ENCODE data around the gene BICD1. TPM values are rescaled to one million over a fixed set of nuclear protein-coding genes. Genes with fewer than 3 reads are reported as not detected.
A peak's percentile ranks its signal among the peaks of the same experiment; 100 is the strongest.

Gene BICD1
- total RNA-seq, 3 donors from 2014 or later = 17.9 to 19.5 (median 18.9) TPM

- DNase-seq = no peak
- Mint-ChIP-seq H3K9me3 (no peaks in the 10 kb centered on the region), H3K4me3 (peak overlapping the region; percentile 36), H3K36me3 (ENCODE audit: insufficient read depth) (no peaks in the 10 kb centered on the region), H3K4me1 (ENCODE audit: low read depth) (no peaks in the 10 kb centered on the region), H3K27me3 (ENCODE audit: low read depth) (peaks cover 17% of the 10 kb centered on the region)
- peak; percentile 72 to 76 for ATAC-seq
These were observed 284.0 kb downstream of the BICD1 start for GRCh38 chr12:32390572-32391219.

GRCh38 chr12:32395026-32395425 is 288.4 kb downstream of the BICD1 start:
- ATAC-seq (no peak), DNase-seq (no peak)
- H3K4me1 Mint-ChIP-seq (ENCODE audit: low read depth) = peaks cover 7% of the 10 kb centered on the region
- no peak overlapping the region for H3K4me3 Mint-ChIP-seq
- no peaks in the 10 kb centered on the region for H3K9me3 Mint-ChIP-seq
- no peaks in the 10 kb centered on the region for H3K36me3 Mint-ChIP-seq (ENCODE audit: insufficient read depth)
- H3K27me3 Mint-ChIP-seq (ENCODE audit: low read depth) = peaks cover 34% of the 10 kb centered on the region

GRCh38 chr12:32397696-32398095 is 291.0 kb downstream of the BICD1 start:
- peaks cover 11% of the 10 kb centered on the region for H3K4me1 Mint-ChIP-seq (ENCODE audit: low read depth)
- ATAC-seq (no peak), DNase-seq (no peak)
- H3K36me3 Mint-ChIP-seq (ENCODE audit: insufficient read depth) = no peaks in the 10 kb centered on the region
- peaks cover 44% of the 10 kb centered on the region for H3K27me3 Mint-ChIP-seq (ENCODE audit: low read depth)
- H3K9me3 Mint-ChIP-seq = no peaks in the 10 kb centered on the region
- no peak overlapping the region for H3K4me3 Mint-ChIP-seq

- no peak for ATAC-seq
- DNase-seq = no peak
- Mint-ChIP-seq H3K27me3 (ENCODE audit: low read depth) (peaks cover 44% of the 10 kb centered on the region), H3K9me3 (no peaks in the 10 kb centered on the region), H3K4me3 (no peak overlapping the region), H3K36me3 (ENCODE audit: insufficient read depth) (no peaks in the 10 kb centered on the region), H3K4me1 (ENCODE audit: low read depth) (peaks cover 11% of the 10 kb centered on the region)
These were observed 291.5 kb downstream of the BICD1 start for GRCh38 chr12:32398181-32398580.

DNA sequence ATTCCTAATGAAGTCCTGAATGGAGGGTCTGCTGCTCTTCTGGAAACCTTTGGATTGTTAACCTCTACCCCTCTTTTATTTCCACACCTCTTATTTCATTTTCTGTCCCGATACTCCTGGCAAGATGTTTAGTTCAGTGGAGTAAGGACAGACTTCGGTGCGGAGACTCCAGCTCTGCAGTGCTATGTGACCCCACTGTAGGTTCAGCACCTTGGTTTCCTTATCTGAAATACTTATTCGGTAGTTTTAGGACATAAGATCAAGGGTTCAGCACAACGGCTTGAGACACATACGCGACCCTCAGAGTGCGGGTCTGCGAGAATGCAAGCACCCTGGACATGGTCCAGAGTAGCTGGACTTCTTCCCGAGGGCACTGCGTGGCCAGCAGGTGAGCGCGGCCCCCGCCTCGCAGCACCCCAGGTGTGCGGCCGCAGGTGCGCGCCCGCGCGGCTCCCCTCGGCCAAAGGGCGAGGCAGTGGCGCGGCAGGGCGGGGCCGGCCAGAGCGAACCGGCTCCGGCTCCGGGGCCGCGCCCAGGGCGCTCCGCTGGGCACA is 292.2 kb downstream of the BICD1 start:
- ATAC-seq = no peak
- H3K9me3 Mint-ChIP-seq = no peaks in the 10 kb centered on the region

DNA sequence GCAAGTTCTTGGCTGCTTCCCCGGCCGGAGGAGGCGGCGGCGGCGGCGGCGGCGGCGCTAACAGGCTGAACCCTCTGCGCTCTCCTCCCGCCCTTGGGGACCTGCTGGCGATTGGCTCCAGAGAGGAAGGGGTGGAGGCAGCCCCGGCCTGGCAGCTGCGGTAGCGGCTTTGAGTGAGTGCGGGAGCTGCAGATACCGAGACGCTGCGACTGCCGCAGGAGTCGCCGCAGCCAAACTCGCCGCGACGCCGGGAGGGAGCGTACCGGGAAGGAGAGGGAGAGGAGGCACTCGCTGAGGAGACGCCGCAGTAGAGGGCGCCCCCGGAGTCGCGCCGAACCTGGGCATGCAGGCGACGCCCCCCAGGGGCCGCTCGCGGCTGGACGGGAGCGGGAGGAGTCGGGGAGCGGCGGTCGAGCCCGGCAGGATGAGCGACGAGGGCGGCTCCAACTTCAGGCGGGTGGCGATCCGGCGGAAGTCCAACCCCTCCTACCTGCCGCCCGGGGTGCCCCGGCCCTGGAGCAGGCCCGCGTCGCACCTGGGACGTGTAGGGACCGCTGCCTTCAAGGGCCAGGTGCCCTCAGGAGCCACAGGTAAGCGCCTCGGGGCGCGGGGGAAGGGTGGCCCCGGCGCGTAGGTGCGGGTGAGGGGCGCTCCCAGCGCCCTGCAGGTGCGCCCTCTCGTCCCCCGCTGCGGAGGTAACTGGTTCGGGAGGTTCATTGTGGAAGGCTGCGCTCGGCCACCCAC is 292.9 kb downstream of the BICD1 start, which contains the start of gene FGD4:
Gene FGD4 (plus strand): TSS at position 189 of the 744 bp plus-strand sequence.
- peak; percentile 92 to 94 for ATAC-seq
- peaks cover 11% of the 10 kb centered on the region for H3K4me1 Mint-ChIP-seq (ENCODE audit: low read depth)
- DNase-seq = peak; percentile 7
- peaks cover 51% of the 10 kb centered on the region for H3K27me3 Mint-ChIP-seq (ENCODE audit: low read depth)
- peak within 1 kb of the TSS; percentile 88 for H3K4me3 Mint-ChIP-seq
- no peaks in the 10 kb centered on the region for H3K9me3 Mint-ChIP-seq
- no peaks in the 10 kb centered on the region for H3K36me3 Mint-ChIP-seq (ENCODE audit: insufficient read depth)

More for the DNA sequence above, 292.2 kb downstream of the BICD1 start:
- DNase-seq = no peak
- H3K4me3 Mint-ChIP-seq = peak overlapping the region; percentile 67
- no peaks in the 10 kb centered on the region for H3K36me3 Mint-ChIP-seq (ENCODE audit: insufficient read depth)
- peaks cover 48% of the 10 kb centered on the region for H3K27me3 Mint-ChIP-seq (ENCODE audit: low read depth)
- H3K4me1 Mint-ChIP-seq (ENCODE audit: low read depth) = peaks cover 11% of the 10 kb centered on the region

GRCh38 chr12:32400114-32400672 is 293.5 kb downstream of the BICD1 start:
- no peak for DNase-seq
- peaks cover 11% of the 10 kb centered on the region for H3K4me1 Mint-ChIP-seq (ENCODE audit: low read depth)

GRCh38 chr12:32400866-32401265 is 294.2 kb downstream of the BICD1 start:
- no peak overlapping the region for H3K4me3 Mint-ChIP-seq

More at GRCh38 chr12:32400114-32400672, 293.5 kb downstream of the BICD1 start:
- Mint-ChIP-seq H3K36me3 (ENCODE audit: insufficient read depth) (no peaks in the 10 kb centered on the region), H3K27me3 (ENCODE audit: low read depth) (peaks cover 51% of the 10 kb centered on the region), H3K9me3 (no peaks in the 10 kb centered on the region), H3K4me3 (peak overlapping the region; percentile 66)
- no peak for ATAC-seq

GRCh38 chr12:32402170-32402569 is 295.5 kb downstream of the BICD1 start:
- Mint-ChIP-seq H3K27me3 (ENCODE audit: low read depth) (peaks cover 48% of the 10 kb centered on the region), H3K4me3 (no peak overlapping the region), H3K4me1 (ENCODE audit: low read depth) (peaks cover 11% of the 10 kb centered on the region), H3K36me3 (ENCODE audit: insufficient read depth) (no peaks in the 10 kb centered on the region), H3K9me3 (no peaks in the 10 kb centered on the region)
- no peak for ATAC-seq
- DNase-seq = no peak

More at GRCh38 chr12:32400866-32401265, 294.2 kb downstream of the BICD1 start:
- Mint-ChIP-seq H3K4me1 (ENCODE audit: low read depth) (peaks cover 11% of the 10 kb centered on the region), H3K36me3 (ENCODE audit: insufficient read depth) (no peaks in the 10 kb centered on the region), H3K27me3 (ENCODE audit: low read depth) (peaks cover 52% of the 10 kb centered on the region), H3K9me3 (no peaks in the 10 kb centered on the region)
- DNase-seq (no peak), ATAC-seq (no peak)

- Mint-ChIP-seq H3K9me3 (no peaks in the 10 kb centered on the region), H3K4me1 (ENCODE audit: low read depth) (peaks cover 11% of the 10 kb centered on the region), H3K4me3 (no peak overlapping the region), H3K27me3 (ENCODE audit: low read depth) (peaks cover 49% of the 10 kb centered on the region), H3K36me3 (ENCODE audit: insufficient read depth) (no peaks in the 10 kb centered on the region)
- ATAC-seq (no peak), DNase-seq (no peak)
These were observed 296.3 kb downstream of the BICD1 start for GRCh38 chr12:32402946-32403345.

- peaks cover 34% of the 10 kb centered on the region for H3K27me3 Mint-ChIP-seq (ENCODE audit: low read depth)
- H3K4me1 Mint-ChIP-seq (ENCODE audit: low read depth) = no peaks in the 10 kb centered on the region
- H3K36me3 Mint-ChIP-seq (ENCODE audit: insufficient read depth) = no peaks in the 10 kb centered on the region
- no peak overlapping the region for H3K4me3 Mint-ChIP-seq
- H3K9me3 Mint-ChIP-seq = no peaks in the 10 kb centered on the region
- no peak for ATAC-seq
- no peak for DNase-seq
These were observed 301.1 kb downstream of the BICD1 start for GRCh38 chr12:32407795-32408194.

DNA sequence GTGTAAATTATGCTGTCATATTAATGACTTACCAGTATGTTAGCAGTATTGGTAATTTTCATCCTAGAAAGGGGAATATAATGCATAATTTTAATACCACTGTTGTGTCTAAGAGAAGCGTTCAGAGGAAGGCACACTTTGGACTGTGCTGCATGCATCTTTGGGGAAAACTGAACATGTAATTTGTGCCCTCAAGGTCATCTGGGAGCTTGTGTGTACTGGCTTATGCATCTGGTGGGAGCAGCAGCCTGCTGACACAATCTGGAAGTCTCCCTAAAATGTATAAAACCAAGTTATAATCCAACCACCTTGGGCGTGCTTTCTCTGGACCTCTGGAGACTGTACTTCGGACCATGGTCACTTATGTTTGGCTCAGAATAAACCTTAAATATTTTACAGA is 306.8 kb downstream of the BICD1 start:
- no peaks in the 10 kb centered on the region for H3K36me3 Mint-ChIP-seq (ENCODE audit: insufficient read depth)
- H3K4me3 Mint-ChIP-seq = no peak overlapping the region
- no peaks in the 10 kb centered on the region for H3K9me3 Mint-ChIP-seq
- DNase-seq (no peak), ATAC-seq (no peak)
- H3K4me1 Mint-ChIP-seq (ENCODE audit: low read depth) = no peaks in the 10 kb centered on the region
- peaks cover 17% of the 10 kb centered on the region for H3K27me3 Mint-ChIP-seq (ENCODE audit: low read depth)

DNA sequence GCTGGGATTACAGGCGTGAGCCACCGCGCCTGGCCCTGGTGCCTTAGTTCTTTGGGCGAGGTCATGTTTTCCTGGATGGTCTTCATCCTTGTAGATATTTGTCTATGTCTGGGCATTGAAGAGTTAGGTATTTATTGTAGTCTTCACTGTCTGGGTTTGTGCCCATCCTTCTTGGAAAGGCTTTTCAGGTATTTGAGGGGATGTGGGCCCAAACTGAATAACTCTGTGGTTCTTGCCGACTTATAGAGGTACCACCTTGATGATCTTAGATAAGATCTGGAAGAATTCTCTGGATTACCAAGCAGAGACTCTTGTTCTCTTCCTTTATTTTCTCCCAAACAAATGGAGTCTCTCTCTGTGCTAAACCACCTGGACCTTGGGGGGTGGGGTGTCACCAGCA is 311.6 kb downstream of the BICD1 start:
- H3K27me3 Mint-ChIP-seq (ENCODE audit: low read depth) = peaks cover 8% of the 10 kb centered on the region
- ATAC-seq (no peak), DNase-seq (no peak)
- H3K4me3 Mint-ChIP-seq = no peak overlapping the region
- no peaks in the 10 kb centered on the region for H3K36me3 Mint-ChIP-seq (ENCODE audit: insufficient read depth)
- H3K9me3 Mint-ChIP-seq = no peaks in the 10 kb centered on the region
- no peaks in the 10 kb centered on the region for H3K4me1 Mint-ChIP-seq (ENCODE audit: low read depth)

- Mint-ChIP-seq H3K4me1 (ENCODE audit: low read depth) (no peaks in the 10 kb centered on the region), H3K27me3 (ENCODE audit: low read depth) (peaks cover 8% of the 10 kb centered on the region), H3K36me3 (ENCODE audit: insufficient read depth) (no peaks in the 10 kb centered on the region), H3K9me3 (no peaks in the 10 kb centered on the region), H3K4me3 (no peak overlapping the region)
- no peak for ATAC-seq
- DNase-seq = no peak
These were observed 312.4 kb downstream of the BICD1 start for GRCh38 chr12:32418903-32419519.

Measured in activated T-cell treated with anti-CD3 and anti-CD28 coated beads, Interleukin-2, amount 50 U/mL, for 4 hours (primary cell).